DND-41 (cell line): Measurements from ENCODE around the gene CNIH2.

Experiments used
- CTCF ChIP-seq: IDR thresholded peaks from 2 replicates; pipeline ENCODE4 v1.5.1; 2012; ENCODE audit warnings: borderline replicate concordance, low read length, moderate library complexity, mild to moderate bottlenecking; ENCODE audit not compliant: poor library complexity, severe bottlenecking; ENCODE audit errors: extremely low read depth
- EZH2 ChIP-seq: IDR thresholded peaks from 3 replicates; pipeline ENCODE4 v1.6.1; 2012; ENCODE audit warnings: borderline replicate concordance, low read depth, mild to moderate bottlenecking, moderate library complexity, low read length, inconsistent platforms; ENCODE audit not compliant: severe bottlenecking

GRCh38 chr11:66279092-66279734 lies 1.2 kb downstream of the CNIH2 start:
- TF ChIP-seq CTCF (no peak), EZH2 (no peak)
